Cardiac fibroblast (primary cell): ENCODE results near the gene IQGAP2.

Source experiments
- DNase-seq, 2 donors: peaks; one replicate each; pipeline versions ENCODE4 v3.0.0 to v3.0.0-alpha.2; 2010; ENCODE audit warnings: low read depth in 2 of 2
- H3K4me3 ChIP-seq, 2 donors: replicated peaks in 1 of 2; 1 replicate in 1 of 2; 2 replicates in 1 of 2; pipeline ENCODE4 v1.5.1; 2011; ENCODE audit warnings: low read depth in 2 of 2, low read length in 2 of 2, mild to moderate bottlenecking in 2 of 2, moderate library complexity in 1 of 2
- CTCF ChIP-seq: IDR thresholded peaks from one replicate; pipeline ENCODE4 v1.5.1; 2011; ENCODE audit warnings: low read depth, mild to moderate bottlenecking, low read length, inconsistent platforms

The IQGAP2 gene

GRCh38 chr5:76576450-76576849, 173.4 kb downstream of the IQGAP2 start:
- no peak for DNase-seq
- no peak overlapping the region for H3K4me3 ChIP-seq
- no peak for TF ChIP-seq CTCF

GRCh38 chr5:76576996-76577395, 173.9 kb downstream of the IQGAP2 start:
- TF ChIP-seq CTCF: no peak
- DNase-seq: no peak
- H3K4me3 ChIP-seq: no peak overlapping the region

- no peak for TF ChIP-seq CTCF
- peak in 1 of 2 donors; percentile 43 for DNase-seq
- no peak overlapping the region for H3K4me3 ChIP-seq
Observed at GRCh38 chr5:76579166-76579937, 176.3 kb downstream of the IQGAP2 start.

- H3K4me3 ChIP-seq: no peak overlapping the region
- DNase-seq: no peak
- no peak for TF ChIP-seq CTCF
Observed at GRCh38 chr5:76580981-76581380, 177.9 kb downstream of the IQGAP2 start.

- no peak for TF ChIP-seq CTCF
Observed at GRCh38 chr5:76582230-76583162, 179.4 kb downstream of the IQGAP2 start.

GRCh38 chr5:76583163-76584047, 180.3 kb downstream of the IQGAP2 start:
- peak; percentile 52 to 63 for DNase-seq
- no peak overlapping the region for H3K4me3 ChIP-seq
- TF ChIP-seq CTCF: peak; percentile 46

More at GRCh38 chr5:76582230-76583162, 179.4 kb downstream of the IQGAP2 start:
- DNase-seq: peak; percentile 25 to 34
- no peak overlapping the region for H3K4me3 ChIP-seq
